Esophagus squamous epithelium (tissue), 5 donors: Measurements from ENCODE around the gene LRRC49. TPM values are rescaled to one million over a fixed set of nuclear protein-coding genes. Genes with fewer than 3 reads are reported as not detected.

Experiments
- DNase-seq: peaks from one replicate; lab custom pipeline; 2025; lab: John Stamatoyannopoulos, UW
- H3K27ac ChIP-seq, 4 donors: fragments of 200-600 bp; sonication (generic); one replicate each; pipeline ENCODE4 v1.5.1; 2016 to 2019; ENCODE audit warnings: mild to moderate bottlenecking in 1 of 4
- H3K27me3 ChIP-seq, 4 donors: fragments of 200-600 bp; sonication (generic); 1 replicate in 3 of 4; 2 replicates in 1 of 4; pipeline versions ENCODE4 v1.5.1 to v1.6.0; 2017 to 2021; ENCODE audit warnings: antibody characterized with exemption in 1 of 4
- H3K36me3 ChIP-seq, 3 donors: fragments of 200-600 bp; sonication (generic); one replicate each; pipeline ENCODE4 v1.5.1; 2016 to 2019
- H3K4me1 ChIP-seq, 3 donors: fragments of 200-600 bp; sonication (generic); one replicate each; pipeline ENCODE4 v1.5.1; 2017 to 2019
- H3K4me3 ChIP-seq, 4 donors: fragments of 200-600 bp; sonication (generic); 1 replicate in 3 of 4; 2 replicates in 1 of 4; pipeline ENCODE4 v1.5.1; 2016 to 2019; ENCODE audit warnings: mild to moderate bottlenecking in 2 of 4, moderate library complexity in 1 of 4
- H3K9me3 ChIP-seq, 3 donors: fragments of 200-600 bp; sonication (generic); one replicate each; pipeline ENCODE4 v1.5.1; 2016 to 2019
- POLR2A ChIP-seq, 4 donors: fragments of 450-650 bp; IDR thresholded peaks; one replicate each; pipeline ENCODE4 v1.6.1; 2017; ENCODE audit warnings: antibody characterized with exemption in 4 of 4, mild to moderate bottlenecking in 4 of 4, moderate library complexity in 3 of 4
- WGBS, 2 donors: methylation state at CpG; one replicate each; pipeline ENCODE4 v1.1.5; 2018; 5-methylcytosine and 5-hydroxymethylcytosine counted together
- intact Hi-C: fragments of 100-400 bp; cut with DNase I; formaldehyde crosslinking; loops from one replicate; pipeline ENCODE4 v1.15.0; 2022
- total RNA-seq, 4 donors: library from RNA; depleted of rRNA; stranded (reverse); fragments of >200 nt; gene quantifications; one replicate each; pipeline ENCODE4 v1.1.0, GENCODE V29; 2016
- TF ChIP-seq, protein P1 (sequence below), 6 experiments: fragments of 450-650 bp in 4 of 6; fragments of 200-600 bp in 2 of 6; sonication (generic) in 2 of 6; IDR thresholded peaks; one replicate each; pipeline ENCODE4 v1.5.1; 2016 to 2019; ENCODE audit warnings: antibody characterized with exemption in 6 of 6, mild to moderate bottlenecking in 4 of 6, moderate library complexity in 4 of 6
- donor health status: DM: yes; HTN: yes; CAD: no.

Gene LRRC49
- total RNA-seq, 4 donors from 2014 or later, result 0.34 to 5.5 (median 4.8) TPM

DNA sequence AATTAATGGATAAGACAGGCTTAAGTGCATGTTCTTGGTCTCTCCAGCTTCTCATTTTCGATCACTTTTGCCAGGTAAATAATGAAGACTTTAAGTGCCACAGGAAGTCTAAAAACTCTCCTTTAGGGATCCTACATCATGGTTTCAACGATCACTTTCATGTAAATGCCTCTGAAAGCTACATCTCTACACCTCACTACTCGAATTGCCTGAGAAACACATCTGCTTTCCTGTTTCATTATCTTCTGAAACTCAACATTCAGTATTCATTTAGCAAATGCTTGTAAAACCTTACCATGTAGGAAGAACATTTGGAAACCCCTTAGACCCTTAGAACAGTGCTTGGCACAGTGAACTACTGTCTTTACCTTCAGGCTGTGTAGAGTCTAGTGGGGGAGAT is 16.6 kb upstream of the LRRC49 start:
- Histone ChIP-seq H3K4me1 (no peaks in the 10 kb centered on the region), H3K4me3 (no peak overlapping the region), H3K27ac (no peak overlapping the region), H3K36me3 (no peaks in the 10 kb centered on the region), H3K27me3 (peaks cover 0 to 17% (median 0%) of the 10 kb centered on the region in 4 donors), H3K9me3 (no peaks in the 10 kb centered on the region)
- 59 to 62% methylated on average over 3 of the region's 3 CpGs for WGBS, 2 donors
- intact Hi-C loops, result no loop called here
- no peak for DNase-seq
- no peak for TF ChIP-seq POLR2A (IDR thresholded peaks at IDR 0.05)
- TF ChIP-seq, protein P1, sequence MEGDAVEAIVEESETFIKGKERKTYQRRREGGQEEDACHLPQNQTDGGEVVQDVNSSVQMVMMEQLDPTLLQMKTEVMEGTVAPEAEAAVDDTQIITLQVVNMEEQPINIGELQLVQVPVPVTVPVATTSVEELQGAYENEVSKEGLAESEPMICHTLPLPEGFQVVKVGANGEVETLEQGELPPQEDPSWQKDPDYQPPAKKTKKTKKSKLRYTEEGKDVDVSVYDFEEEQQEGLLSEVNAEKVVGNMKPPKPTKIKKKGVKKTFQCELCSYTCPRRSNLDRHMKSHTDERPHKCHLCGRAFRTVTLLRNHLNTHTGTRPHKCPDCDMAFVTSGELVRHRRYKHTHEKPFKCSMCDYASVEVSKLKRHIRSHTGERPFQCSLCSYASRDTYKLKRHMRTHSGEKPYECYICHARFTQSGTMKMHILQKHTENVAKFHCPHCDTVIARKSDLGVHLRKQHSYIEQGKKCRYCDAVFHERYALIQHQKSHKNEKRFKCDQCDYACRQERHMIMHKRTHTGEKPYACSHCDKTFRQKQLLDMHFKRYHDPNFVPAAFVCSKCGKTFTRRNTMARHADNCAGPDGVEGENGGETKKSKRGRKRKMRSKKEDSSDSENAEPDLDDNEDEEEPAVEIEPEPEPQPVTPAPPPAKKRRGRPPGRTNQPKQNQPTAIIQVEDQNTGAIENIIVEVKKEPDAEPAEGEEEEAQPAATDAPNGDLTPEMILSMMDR (IDR thresholded peaks at IDR 0.05), result no peak

- no peak overlapping the region for H3K4me3 ChIP-seq
- no peaks in the 10 kb centered on the region for H3K4me1 ChIP-seq
- H3K27ac ChIP-seq, result no peak overlapping the region
- no peaks in the 10 kb centered on the region for H3K36me3 ChIP-seq
- no peaks in the 10 kb centered on the region for H3K9me3 ChIP-seq
- TF ChIP-seq POLR2A (IDR thresholded peaks at IDR 0.05), result no peak
- TF ChIP-seq, protein P1 (IDR thresholded peaks at IDR 0.05), result no peak
- WGBS, 2 donors, result 81 to 82% methylated on average over 2 of the region's 2 CpGs
- intact Hi-C loops, result no loop called here
- peaks cover 0 to 17% (median 0%) of the 10 kb centered on the region in 4 donors for H3K27me3 ChIP-seq
- DNase-seq, result no peak
Measured at GRCh38 chr15:70876683-70877082, 15.9 kb upstream of the LRRC49 start.

GRCh38 chr15:70879401-70879800 is 13.2 kb upstream of the LRRC49 start:
- 50 to 71% methylated on average over 2 of the region's 2 CpGs for WGBS, 2 donors
- Histone ChIP-seq H3K27ac (no peak overlapping the region), H3K4me1 (no peaks in the 10 kb centered on the region), H3K36me3 (no peaks in the 10 kb centered on the region), H3K27me3 (peaks cover 0 to 6% (median 0%) of the 10 kb centered on the region in 4 donors), H3K9me3 (no peaks in the 10 kb centered on the region), H3K4me3 (no peak overlapping the region)
- no peak for DNase-seq
- TF ChIP-seq, protein P1 (IDR thresholded peaks at IDR 0.05), result no peak
- TF ChIP-seq POLR2A (IDR thresholded peaks at IDR 0.05), result no peak
- intact Hi-C loops, result no loop called here

GRCh38 chr15:70880781-70881180 is 11.8 kb upstream of the LRRC49 start:
- no peaks in the 10 kb centered on the region for H3K9me3 ChIP-seq
- H3K27ac ChIP-seq, result no peak overlapping the region
- H3K4me3 ChIP-seq, result no peak overlapping the region
- TF ChIP-seq POLR2A (IDR thresholded peaks at IDR 0.05), result no peak
- TF ChIP-seq, protein P1 (IDR thresholded peaks at IDR 0.05), result no peak
- DNase-seq, result no peak
- no peaks in the 10 kb centered on the region for H3K36me3 ChIP-seq
- H3K4me1 ChIP-seq, result no peaks in the 10 kb centered on the region
- intact Hi-C loops, result no loop called here
- WGBS, 2 donors, result 63 to 74% methylated on average over 2 of the region's 2 CpGs
- H3K27me3 ChIP-seq, result no peaks in the 10 kb centered on the region

DNA sequence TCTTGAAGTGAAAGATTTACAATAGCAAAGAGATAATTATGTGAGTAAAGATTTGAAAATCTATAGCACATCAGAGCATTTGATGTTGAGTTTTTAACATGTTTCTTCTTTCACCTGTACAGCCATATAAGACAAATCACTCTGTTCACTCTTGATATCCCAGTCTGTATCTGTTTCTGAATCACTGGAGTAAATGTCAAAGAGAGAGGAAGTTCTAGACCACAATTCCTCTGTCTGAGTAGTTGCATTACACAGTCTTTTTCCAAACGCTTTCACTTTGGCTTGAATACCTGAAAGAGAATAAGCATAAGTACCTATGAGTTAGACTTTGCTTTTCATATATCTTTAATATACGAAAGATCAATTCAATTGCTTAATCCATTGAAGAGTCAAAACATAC is 10.3 kb upstream of the LRRC49 start:
- H3K4me1 ChIP-seq, result no peaks in the 10 kb centered on the region
- intact Hi-C loops, result no loop called here

More for the DNA sequence above, 10.3 kb upstream of the LRRC49 start:
- Histone ChIP-seq H3K27me3 (no peaks in the 10 kb centered on the region), H3K9me3 (no peaks in the 10 kb centered on the region), H3K36me3 (no peaks in the 10 kb centered on the region), H3K4me3 (no peak overlapping the region), H3K27ac (no peak overlapping the region)
- no peak for DNase-seq
- TF ChIP-seq, protein P1 (IDR thresholded peaks at IDR 0.05), result no peak
- no peak for TF ChIP-seq POLR2A (IDR thresholded peaks at IDR 0.05)
- WGBS, 2 donors, result 43 to 77% methylated on average over 2 of the region's 2 CpGs
